ENCODE data around the gene ZAR1L.
"Not testable (repeated sequence)": the region's sequence is repeated elsewhere in the genome, so short reads cannot be mapped to it uniquely, and the experiment has no call there.

ZAR1L gene

GRCh38 chr13:32315238-32316027, at the start of gene ZAR1L, which contains the start of gene BRCA2:
ZAR1L (minus strand) TSS chr13:32315363; CDS start chr13:32311925, 3,438 bp downstream.
BRCA2 (plus strand) TSS chr13:32315508; CDS start chr13:32316461, 953 bp downstream.
- DNase-seq (ENCODE audit: low read depth), result peak; percentile 86

- DNase-seq (ENCODE audit: low read depth), result peak; percentile 2
Observed at GRCh38 chr13:32362574-32362973, 47.4 kb upstream of the ZAR1L start.

- not testable (repeated sequence) for DNase-seq (ENCODE audit: low read depth)
Observed at GRCh38 chr13:32355935-32356334, 40.8 kb upstream of the ZAR1L start.

GRCh38 chr13:32354040-32354439, 38.9 kb upstream of the ZAR1L start:
- no peak for DNase-seq (ENCODE audit: low read depth)

GRCh38 chr13:32350839-32351441, 35.8 kb upstream of the ZAR1L start:
- not testable (repeated sequence) for DNase-seq (ENCODE audit: low read depth)

DNA sequence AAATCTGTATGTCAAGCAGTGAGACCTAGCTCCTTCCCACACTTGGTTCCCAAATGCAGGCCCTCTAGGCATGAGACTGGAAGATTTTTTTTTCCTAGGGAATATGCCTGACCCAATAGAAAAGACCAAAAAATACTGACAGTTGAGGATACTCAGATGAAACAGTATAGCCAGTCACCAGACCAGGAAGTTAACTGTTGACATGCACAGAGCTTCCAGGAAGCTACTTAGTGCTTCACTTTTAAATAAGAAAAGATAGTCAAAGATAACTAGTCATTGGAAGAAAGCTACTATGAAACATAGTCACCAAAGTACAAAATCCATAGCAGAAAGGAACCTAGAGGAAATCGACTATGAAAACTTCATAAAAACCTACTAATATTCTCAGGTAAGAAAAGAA, 32.5 kb upstream of the ZAR1L start:
- no peak for DNase-seq (ENCODE audit: low read depth)

DNA sequence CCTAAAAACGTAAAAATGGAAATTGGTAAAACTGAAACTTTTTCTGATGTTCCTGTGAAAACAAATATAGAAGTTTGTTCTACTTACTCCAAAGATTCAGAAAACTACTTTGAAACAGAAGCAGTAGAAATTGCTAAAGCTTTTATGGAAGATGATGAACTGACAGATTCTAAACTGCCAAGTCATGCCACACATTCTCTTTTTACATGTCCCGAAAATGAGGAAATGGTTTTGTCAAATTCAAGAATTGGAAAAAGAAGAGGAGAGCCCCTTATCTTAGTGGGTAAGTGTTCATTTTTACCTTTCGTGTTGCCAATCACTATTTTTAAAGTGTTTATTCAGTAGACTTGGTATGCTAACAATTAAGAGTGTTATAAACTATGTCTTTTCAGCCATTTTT, 25.8 kb upstream of the ZAR1L start:
- DNase-seq (ENCODE audit: low read depth), result no peak

- peak; percentile 65 for DNase-seq (ENCODE audit: low read depth)
Observed at GRCh38 chr13:32334671-32335070, 19.5 kb upstream of the ZAR1L start.

- DNase-seq (ENCODE audit: low read depth), result peak; percentile 97
Observed at GRCh38 chr13:32330441-32330840, 15.3 kb upstream of the ZAR1L start.

- peak; percentile 50 for DNase-seq (ENCODE audit: low read depth)
Observed at GRCh38 chr13:32323912-32324311, 8.7 kb upstream of the ZAR1L start.

DNA sequence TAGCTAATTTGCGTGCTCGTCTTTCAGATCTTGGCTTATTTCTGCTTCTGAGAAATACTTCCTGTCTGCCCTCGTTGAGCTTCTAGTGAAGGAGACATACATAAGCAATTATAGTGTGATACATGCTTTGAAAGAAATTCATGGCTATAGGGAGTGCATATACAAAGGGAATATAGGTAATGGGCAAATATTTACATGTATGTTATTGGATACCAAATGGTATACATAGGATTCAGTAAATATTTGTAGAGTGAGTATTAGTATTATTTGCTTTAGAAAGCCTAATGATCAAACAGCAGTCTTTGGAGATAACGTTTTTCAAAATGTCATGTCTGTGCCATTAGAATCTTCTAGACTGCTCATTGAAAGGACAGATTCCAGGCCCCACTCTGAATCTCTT, 5.4 kb upstream of the ZAR1L start:
- DNase-seq (ENCODE audit: low read depth), result no peak

- DNase-seq (ENCODE audit: low read depth), result no peak
Observed at GRCh38 chr13:32317716-32318465, 2.7 kb upstream of the ZAR1L start.

DNA sequence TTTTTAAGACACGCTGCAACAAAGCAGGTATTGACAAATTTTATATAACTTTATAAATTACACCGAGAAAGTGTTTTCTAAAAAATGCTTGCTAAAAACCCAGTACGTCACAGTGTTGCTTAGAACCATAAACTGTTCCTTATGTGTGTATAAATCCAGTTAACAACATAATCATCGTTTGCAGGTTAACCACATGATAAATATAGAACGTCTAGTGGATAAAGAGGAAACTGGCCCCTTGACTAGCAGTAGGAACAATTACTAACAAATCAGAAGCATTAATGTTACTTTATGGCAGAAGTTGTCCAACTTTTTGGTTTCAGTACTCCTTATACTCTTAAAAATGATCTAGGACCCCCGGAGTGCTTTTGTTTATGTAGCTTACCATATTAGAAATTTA, 1.3 kb upstream of the ZAR1L start:
- no peak for DNase-seq (ENCODE audit: low read depth)

DNA sequence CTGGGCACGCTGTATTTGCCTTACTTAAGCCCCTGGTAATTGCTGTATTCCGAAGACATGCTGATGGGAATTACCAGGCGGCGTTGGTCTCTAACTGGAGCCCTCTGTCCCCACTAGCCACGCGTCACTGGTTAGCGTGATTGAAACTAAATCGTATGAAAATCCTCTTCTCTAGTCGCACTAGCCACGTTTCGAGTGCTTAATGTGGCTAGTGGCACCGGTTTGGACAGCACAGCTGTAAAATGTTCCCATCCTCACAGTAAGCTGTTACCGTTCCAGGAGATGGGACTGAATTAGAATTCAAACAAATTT, 821 bp upstream of the ZAR1L start:
- no peak for DNase-seq (ENCODE audit: low read depth)

- DNase-seq (ENCODE audit: low read depth), result peak; percentile 75
Observed at GRCh38 chr13:32314271-32315237, 609 bp downstream of the ZAR1L start.

GRCh38 chr13:32311188-32311897, 3.8 kb downstream of the ZAR1L start:
- no peak for DNase-seq (ENCODE audit: low read depth)

- DNase-seq (ENCODE audit: low read depth), result peak; percentile 60
Observed at GRCh38 chr13:32310134-32310706, 4.9 kb downstream of the ZAR1L start.

- peak; percentile 17 for DNase-seq (ENCODE audit: low read depth)
Observed at GRCh38 chr13:32309312-32310133, 5.6 kb downstream of the ZAR1L start.

DNA sequence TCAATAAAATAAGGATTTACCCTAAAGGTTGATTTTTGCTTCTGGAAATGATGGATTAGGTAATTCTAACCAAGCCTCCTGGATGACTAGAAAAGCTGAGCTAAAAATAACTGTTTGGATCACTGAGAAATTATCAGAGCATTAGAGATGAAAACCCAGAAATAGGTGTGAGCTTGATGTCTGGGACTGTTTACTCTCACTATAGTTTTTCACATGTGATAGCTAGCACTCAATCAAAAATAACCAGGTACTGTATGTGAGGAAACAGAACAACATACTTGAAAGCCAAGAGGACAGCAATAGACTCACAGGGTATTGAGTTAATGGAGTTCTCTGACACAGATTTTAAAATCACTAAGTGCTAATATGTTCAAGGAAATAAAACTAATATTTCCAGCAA, 9.5 kb downstream of the ZAR1L start:
- no peak for DNase-seq (ENCODE audit: low read depth)

DNA sequence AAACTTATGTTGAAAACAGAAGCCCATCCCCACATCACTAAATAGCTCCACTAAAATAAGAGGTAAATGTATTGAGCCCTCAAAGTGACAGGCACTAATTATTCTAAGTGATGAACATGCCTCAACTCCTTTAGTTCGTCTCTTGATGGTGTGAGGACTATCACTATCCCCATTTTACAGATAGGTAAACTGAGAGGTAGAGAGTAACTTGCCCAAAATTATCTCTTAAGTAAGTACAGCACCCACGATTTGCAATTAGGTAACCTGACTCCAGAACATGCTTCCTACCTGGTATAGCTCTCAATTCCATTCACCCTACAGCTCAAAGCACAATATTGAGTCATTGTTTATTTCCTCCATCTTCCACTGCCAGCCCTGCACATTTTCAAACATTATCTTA, 12.7 kb downstream of the ZAR1L start:
- no peak for DNase-seq (ENCODE audit: low read depth)

All from amniotic epithelial cell (primary cell).